SK-N-SH treated with all-trans-retinoic acid at 6 μM for 48 hours (cell line): ENCODE results near the gene TMEM163.

ENCODE experiments used
- ATAC-seq: fragments of 200-7000 bp; cut with Tn5 transposase; 3 replicates; pipeline ENCODE4 v1.9.1; 2020; ENCODE audit warnings: mild to moderate bottlenecking, moderate library complexity
- ARNTL ChIP-seq: fragments of 450-650 bp; formaldehyde crosslinking; IDR thresholded peaks from 2 replicates; pipeline ENCODE4 v1.5.0; 2020; ENCODE audit warnings: low read depth, mild to moderate bottlenecking, moderate library complexity, borderline replicate concordance
- BACH2 ChIP-seq: fragments of 250-450 bp; sonication (Bioruptor Pico); IDR thresholded peaks from 2 replicates; pipeline ENCODE4 v1.9.0; 2021; ENCODE audit warnings: mild to moderate bottlenecking, borderline replicate concordance
- CSDC2 ChIP-seq: fragments of 250-450 bp; sonication (Bioruptor Pico); IDR thresholded peaks from 2 replicates; pipeline ENCODE4 v1.5.0; 2020; ENCODE audit warnings: mild to moderate bottlenecking, moderate library complexity
- ESRRG ChIP-seq: fragments of 250-450 bp; sonication (Bioruptor Pico); IDR thresholded peaks from 2 replicates; pipeline ENCODE4 v1.6.1; 2021; ENCODE audit warnings: mild to moderate bottlenecking
- OSR1 ChIP-seq: fragments of 250-450 bp; sonication (Bioruptor Pico); IDR thresholded peaks from 2 replicates; pipeline ENCODE4 v1.8.0; 2022; ENCODE audit warnings: moderate library complexity, mild to moderate bottlenecking, inconsistent platforms
- PPARA ChIP-seq: fragments of 250-450 bp; sonication (Bioruptor Pico); IDR thresholded peaks from 2 replicates; pipeline ENCODE4 v1.5.0; 2020; ENCODE audit warnings: mild to moderate bottlenecking, borderline replicate concordance
- RARB ChIP-seq: fragments of 250-450 bp; sonication (Bioruptor Pico); IDR thresholded peaks from 2 replicates; pipeline ENCODE4 v1.8.0; 2021; ENCODE audit warnings: mild to moderate bottlenecking, moderate library complexity
- TOX ChIP-seq: fragments of 250-450 bp; sonication (Bioruptor Pico); IDR thresholded peaks from 2 replicates; pipeline ENCODE4 v1.8.0; 2021; ENCODE audit warnings: mild to moderate bottlenecking, moderate library complexity, borderline replicate concordance
- ZC3H10 ChIP-seq: fragments of 250-450 bp; sonication (Bioruptor Pico); IDR thresholded peaks from 2 replicates; pipeline ENCODE4 v1.5.1; 2021; ENCODE audit warnings: mild to moderate bottlenecking, moderate library complexity
- ZFP3 ChIP-seq: fragments of 250-450 bp; sonication (Bioruptor Pico); IDR thresholded peaks from 2 replicates; pipeline ENCODE4 v1.5.0; 2020; ENCODE audit warnings: mild to moderate bottlenecking, moderate library complexity
- ZFP30 ChIP-seq: fragments of 450-650 bp; formaldehyde crosslinking; IDR thresholded peaks from 2 replicates; pipeline ENCODE4 v1.5.0; 2022; ENCODE audit warnings: mild to moderate bottlenecking, moderate library complexity
- ZNF565 ChIP-seq: fragments of 450-650 bp; formaldehyde crosslinking; conservative IDR thresholded peaks from 2 replicates; pipeline ENCODE4 v1.5.0; 2020; ENCODE audit warnings: low read depth, mild to moderate bottlenecking, moderate library complexity
- ZNF70 ChIP-seq: fragments of 450-650 bp; formaldehyde crosslinking; IDR thresholded peaks from 2 replicates; pipeline ENCODE4 v1.5.0; 2020; ENCODE audit warnings: mild to moderate bottlenecking, moderate library complexity
- TF ChIP-seq, protein P1 (sequence below): fragments of 250-450 bp; sonication (Bioruptor Pico); IDR thresholded peaks from 2 replicates; pipeline ENCODE4 v1.5.1; 2021; ENCODE audit warnings: mild to moderate bottlenecking, moderate library complexity
- TF ChIP-seq, protein P2 (sequence below): fragments of 250-450 bp; sonication (Bioruptor Pico); IDR thresholded peaks from 2 replicates; pipeline ENCODE4 v1.5.1; 2020; ENCODE audit warnings: low read depth, mild to moderate bottlenecking, moderate library complexity
- TF ChIP-seq, protein P3 (sequence below): fragments of 250-450 bp; sonication (Bioruptor Pico); IDR thresholded peaks from 2 replicates; pipeline ENCODE4 v1.8.0; 2021; ENCODE audit warnings: low read depth, mild to moderate bottlenecking, moderate library complexity, borderline replicate concordance
- TF ChIP-seq, protein P4 (sequence below): fragments of 250-450 bp; sonication (Bioruptor Pico); IDR thresholded peaks from 2 replicates; pipeline ENCODE4 v1.5.0; 2020; ENCODE audit warnings: mild to moderate bottlenecking, moderate library complexity
- TF ChIP-seq, protein P5 (sequence below): fragments of 250-450 bp; sonication (Bioruptor Pico); IDR thresholded peaks from 2 replicates; pipeline ENCODE4 v1.8.0; 2020; ENCODE audit warnings: mild to moderate bottlenecking, moderate library complexity, borderline replicate concordance

Gene TMEM163

DNA sequence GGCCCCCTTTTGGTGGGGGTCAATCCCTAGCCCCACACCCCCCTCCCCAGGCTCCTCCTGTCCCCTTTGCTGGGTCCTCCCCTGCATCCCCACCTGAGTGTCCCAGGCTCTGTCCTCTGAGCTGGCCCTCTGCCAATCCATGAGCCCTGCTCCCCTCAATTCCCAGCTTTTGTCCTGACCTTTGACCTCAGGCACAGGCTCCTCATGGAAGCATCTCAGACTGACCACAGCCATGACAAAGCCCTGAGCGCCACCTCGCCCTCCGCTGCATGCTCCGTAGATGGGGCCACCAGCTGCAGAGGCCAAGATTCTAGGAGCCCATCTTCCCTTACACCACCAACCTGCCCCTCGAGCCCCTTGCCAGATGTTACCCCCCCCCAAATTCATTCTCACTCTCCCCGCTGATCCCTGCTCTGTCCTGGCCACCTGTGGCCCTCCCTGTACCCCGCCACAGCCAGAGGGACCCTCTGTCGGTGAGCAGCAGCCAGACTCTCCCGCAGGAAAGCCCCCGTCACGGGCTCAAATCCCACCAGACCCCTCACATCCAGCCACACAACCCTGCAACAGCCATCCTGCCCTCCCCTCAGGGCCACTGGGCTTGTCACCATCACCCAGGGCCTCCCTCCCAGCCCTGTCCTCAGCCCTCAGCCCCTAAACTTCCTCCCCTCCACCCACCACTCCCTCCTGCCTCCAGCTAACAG lies 258.9 kb downstream of the TMEM163 start:
- no peak for ATAC-seq
- TF ChIP-seq, protein P1, sequence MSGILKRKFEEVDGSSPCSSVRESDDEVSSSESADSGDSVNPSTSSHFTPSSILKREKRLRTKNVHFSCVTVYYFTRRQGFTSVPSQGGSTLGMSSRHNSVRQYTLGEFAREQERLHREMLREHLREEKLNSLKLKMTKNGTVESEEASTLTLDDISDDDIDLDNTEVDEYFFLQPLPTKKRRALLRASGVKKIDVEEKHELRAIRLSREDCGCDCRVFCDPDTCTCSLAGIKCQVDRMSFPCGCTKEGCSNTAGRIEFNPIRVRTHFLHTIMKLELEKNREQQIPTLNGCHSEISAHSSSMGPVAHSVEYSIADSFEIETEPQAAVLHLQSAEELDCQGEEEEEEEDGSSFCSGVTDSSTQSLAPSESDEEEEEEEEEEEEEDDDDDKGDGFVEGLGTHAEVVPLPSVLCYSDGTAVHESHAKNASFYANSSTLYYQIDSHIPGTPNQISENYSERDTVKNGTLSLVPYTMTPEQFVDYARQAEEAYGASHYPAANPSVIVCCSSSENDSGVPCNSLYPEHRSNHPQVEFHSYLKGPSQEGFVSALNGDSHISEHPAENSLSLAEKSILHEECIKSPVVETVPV (CRISPR knock-in tag) = no peak
- TF ChIP-seq ZFP3 (CRISPR knock-in tag) (no peak), CSDC2 (CRISPR knock-in tag) (no peak), TOX (CRISPR knock-in tag) (no peak), RARB (CRISPR knock-in tag) (no peak), ESRRG (no peak), ZNF70 (CRISPR knock-in tag) (no peak), ARNTL (CRISPR knock-in tag) (no peak), ZNF565 (no peak), BACH2 (CRISPR knock-in tag) (no peak), ZFP30 (no peak), PPARA (no peak)
- TF ChIP-seq, protein P2, sequence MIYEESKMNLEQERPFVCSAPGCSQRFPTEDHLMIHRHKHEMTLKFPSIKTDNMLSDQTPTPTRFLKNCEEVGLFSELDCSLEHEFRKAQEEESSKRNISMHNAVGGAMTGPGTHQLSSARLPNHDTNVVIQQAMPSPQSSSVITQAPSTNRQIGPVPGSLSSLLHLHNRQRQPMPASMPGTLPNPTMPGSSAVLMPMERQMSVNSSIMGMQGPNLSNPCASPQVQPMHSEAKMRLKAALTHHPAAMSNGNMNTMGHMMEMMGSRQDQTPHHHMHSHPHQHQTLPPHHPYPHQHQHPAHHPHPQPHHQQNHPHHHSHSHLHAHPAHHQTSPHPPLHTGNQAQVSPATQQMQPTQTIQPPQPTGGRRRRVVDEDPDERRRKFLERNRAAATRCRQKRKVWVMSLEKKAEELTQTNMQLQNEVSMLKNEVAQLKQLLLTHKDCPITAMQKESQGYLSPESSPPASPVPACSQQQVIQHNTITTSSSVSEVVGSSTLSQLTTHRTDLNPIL = no peak
- TF ChIP-seq, protein P3, sequence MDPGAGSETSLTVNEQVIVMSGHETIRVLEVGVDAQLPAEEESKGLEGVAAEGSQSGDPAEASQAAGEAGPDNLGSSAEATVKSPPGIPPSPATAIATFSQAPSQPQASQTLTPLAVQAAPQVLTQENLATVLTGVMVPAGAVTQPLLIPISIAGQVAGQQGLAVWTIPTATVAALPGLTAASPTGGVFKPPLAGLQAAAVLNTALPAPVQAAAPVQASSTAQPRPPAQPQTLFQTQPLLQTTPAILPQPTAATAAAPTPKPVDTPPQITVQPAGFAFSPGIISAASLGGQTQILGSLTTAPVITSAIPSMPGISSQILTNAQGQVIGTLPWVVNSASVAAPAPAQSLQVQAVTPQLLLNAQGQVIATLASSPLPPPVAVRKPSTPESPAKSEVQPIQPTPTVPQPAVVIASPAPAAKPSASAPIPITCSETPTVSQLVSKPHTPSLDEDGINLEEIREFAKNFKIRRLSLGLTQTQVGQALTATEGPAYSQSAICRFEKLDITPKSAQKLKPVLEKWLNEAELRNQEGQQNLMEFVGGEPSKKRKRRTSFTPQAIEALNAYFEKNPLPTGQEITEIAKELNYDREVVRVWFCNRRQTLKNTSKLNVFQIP = no peak
- TF ChIP-seq, all 23 proteins: peak for 0

DNA sequence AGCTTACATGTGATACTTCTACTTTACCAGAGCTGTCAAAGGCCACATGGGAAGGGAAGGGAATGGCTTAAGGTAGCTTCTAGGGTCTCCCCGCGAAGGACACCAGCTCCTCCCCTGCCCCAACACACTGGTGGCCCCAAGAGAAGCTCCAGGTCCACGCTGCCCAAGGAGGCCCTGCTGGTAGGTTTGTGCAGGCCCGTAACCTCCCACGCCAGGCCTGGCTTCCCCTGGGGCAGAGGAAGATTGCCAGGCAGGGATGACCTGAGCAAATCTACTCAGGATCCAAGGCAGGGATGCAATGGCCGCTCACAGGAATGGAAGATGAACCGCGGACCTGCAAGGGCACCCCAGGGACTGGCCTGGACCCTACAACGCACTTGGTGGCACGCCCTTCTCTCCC lies 259.9 kb downstream of the TMEM163 start:
- TF ChIP-seq ZNF70 (CRISPR knock-in tag) (no peak), BACH2 (CRISPR knock-in tag) (no peak), OSR1 (no peak), CSDC2 (CRISPR knock-in tag) (no peak), ZC3H10 (CRISPR knock-in tag) (no peak)
- TF ChIP-seq, protein P4, sequence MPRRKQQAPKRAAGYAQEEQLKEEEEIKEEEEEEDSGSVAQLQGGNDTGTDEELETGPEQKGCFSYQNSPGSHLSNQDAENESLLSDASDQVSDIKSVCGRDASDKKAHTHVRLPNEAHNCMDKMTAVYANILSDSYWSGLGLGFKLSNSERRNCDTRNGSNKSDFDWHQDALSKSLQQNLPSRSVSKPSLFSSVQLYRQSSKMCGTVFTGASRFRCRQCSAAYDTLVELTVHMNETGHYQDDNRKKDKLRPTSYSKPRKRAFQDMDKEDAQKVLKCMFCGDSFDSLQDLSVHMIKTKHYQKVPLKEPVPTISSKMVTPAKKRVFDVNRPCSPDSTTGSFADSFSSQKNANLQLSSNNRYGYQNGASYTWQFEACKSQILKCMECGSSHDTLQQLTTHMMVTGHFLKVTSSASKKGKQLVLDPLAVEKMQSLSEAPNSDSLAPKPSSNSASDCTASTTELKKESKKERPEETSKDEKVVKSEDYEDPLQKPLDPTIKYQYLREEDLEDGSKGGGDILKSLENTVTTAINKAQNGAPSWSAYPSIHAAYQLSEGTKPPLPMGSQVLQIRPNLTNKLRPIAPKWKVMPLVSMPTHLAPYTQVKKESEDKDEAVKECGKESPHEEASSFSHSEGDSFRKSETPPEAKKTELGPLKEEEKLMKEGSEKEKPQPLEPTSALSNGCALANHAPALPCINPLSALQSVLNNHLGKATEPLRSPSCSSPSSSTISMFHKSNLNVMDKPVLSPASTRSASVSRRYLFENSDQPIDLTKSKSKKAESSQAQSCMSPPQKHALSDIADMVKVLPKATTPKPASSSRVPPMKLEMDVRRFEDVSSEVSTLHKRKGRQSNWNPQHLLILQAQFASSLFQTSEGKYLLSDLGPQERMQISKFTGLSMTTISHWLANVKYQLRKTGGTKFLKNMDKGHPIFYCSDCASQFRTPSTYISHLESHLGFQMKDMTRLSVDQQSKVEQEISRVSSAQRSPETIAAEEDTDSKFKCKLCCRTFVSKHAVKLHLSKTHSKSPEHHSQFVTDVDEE (CRISPR knock-in tag) = no peak
- TF ChIP-seq, protein P1 (CRISPR knock-in tag) = no peak
- TF ChIP-seq, protein P5, sequence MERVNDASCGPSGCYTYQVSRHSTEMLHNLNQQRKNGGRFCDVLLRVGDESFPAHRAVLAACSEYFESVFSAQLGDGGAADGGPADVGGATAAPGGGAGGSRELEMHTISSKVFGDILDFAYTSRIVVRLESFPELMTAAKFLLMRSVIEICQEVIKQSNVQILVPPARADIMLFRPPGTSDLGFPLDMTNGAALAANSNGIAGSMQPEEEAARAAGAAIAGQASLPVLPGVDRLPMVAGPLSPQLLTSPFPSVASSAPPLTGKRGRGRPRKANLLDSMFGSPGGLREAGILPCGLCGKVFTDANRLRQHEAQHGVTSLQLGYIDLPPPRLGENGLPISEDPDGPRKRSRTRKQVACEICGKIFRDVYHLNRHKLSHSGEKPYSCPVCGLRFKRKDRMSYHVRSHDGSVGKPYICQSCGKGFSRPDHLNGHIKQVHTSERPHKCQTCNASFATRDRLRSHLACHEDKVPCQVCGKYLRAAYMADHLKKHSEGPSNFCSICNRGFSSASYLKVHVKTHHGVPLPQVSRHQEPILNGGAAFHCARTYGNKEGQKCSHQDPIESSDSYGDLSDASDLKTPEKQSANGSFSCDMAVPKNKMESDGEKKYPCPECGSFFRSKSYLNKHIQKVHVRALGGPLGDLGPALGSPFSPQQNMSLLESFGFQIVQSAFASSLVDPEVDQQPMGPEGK (CRISPR knock-in tag) = no peak
- ATAC-seq = no peak

DNA sequence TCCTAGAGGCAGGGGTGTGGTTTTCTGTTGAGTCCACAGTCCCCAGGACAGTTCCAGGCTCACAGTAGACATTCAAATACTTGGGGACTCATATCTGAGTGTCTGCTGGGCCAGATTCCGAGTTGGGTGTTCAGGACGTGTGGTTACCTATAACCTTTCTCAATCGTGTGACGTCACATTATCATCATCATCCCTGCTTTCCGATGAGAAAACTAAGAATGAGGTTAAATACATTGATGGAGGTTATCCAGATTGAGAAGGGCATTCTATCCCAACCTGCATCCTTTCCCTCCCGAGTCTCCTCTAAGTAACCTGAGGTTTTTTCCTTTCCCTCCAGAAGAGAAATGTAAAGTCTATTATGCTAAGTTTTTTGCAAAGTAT lies 260.3 kb downstream of the TMEM163 start:
- TF ChIP-seq BACH2 (CRISPR knock-in tag) = no peak
- no peak for TF ChIP-seq ESRRG
- TF ChIP-seq CSDC2 (CRISPR knock-in tag) = no peak
- TF ChIP-seq, protein P5 (CRISPR knock-in tag) = no peak
- TF ChIP-seq, protein P2 = no peak
- ATAC-seq = no peak
